ENCODE data around the gene WDR45B. TPM values are rescaled to one million over a fixed set of nuclear protein-coding genes. Genes with fewer than 3 reads are reported as not detected.
A peak's percentile ranks its signal among the peaks of the same experiment; 100 is the strongest.

WDR45B gene
- total RNA-seq, 2 experiments from 2014 or later: 42.8 to 43.0 TPM

DNA sequence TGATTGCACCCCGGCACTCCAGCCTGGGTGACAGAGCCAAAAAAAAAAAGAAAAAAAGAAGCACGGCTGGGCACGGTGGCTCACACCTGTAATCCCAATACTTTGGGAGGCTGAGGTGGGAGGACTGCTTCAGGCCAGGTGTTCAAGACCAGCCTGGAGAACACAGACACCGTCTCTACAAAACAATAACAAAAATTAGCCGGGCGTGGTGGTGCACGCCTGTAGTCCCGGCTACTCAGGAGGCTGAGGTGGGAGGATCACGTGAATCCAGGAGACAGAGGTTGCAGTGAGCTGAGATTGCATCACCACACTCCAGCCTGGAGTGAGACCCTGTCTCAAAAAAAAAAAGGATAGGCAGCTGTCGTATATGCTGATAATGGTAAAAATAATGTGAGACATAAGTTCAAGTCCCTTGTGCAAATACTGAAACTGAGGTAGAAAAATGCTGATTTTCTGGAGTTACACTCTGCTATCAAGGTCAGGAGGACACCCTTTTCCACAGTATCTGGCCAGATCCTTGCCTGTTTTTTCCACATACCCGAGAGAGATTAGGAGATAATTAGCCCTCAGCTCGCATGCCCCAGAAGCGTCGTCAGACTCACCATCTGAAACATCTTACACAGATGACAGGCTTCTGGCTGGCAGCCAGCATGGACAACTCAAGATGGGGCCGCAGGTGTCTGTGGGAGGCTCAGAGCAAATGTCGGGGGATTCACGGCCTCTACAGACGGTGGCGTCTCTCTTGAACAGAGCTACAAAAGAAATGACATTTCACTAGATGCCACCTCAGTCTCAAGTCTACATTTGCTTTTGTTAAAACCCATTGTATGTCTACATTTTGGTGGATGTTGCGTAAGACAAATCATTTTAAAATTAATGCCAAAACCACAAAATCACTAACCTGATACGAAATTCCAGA, 36.8 kb downstream of the WDR45B start:
- POLR2A ChIA-PET: no interaction called here
- Mint-ChIP-seq H3K4me1 (ENCODE audit: low read depth) (no peaks in the 10 kb centered on the region), H3K36me3 (peaks cover 22% of the 10 kb centered on the region), H3K27ac (no peak overlapping the region), H3K9me3 (no peaks in the 10 kb centered on the region), H3K4me3 (no peak overlapping the region), H3K27me3 (no peaks in the 10 kb centered on the region)
- DNase-seq: no peak
- CTCF ChIA-PET: no interaction called here
- intact Hi-C loops (cut with micrococcal nuclease): no loop called here

DNA sequence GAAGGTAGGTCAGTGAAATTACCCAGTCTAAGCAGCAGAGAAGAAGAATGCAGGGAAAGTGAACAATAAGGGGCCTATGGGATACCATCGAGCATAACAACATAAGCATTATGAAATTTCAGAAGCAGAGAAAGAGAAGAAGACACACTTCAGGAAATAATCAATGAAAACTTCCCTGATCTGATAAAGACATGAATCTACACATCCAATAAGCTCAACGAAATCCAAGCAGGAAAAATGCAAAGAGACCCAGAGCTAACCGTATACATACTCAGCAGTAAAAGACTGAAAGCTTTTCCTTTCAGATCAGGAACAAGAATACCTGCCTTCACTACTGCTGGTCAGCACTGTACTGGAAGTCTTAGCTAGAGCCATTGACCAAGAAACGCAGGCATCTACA, 38.6 kb downstream of the WDR45B start:
- CTCF ChIA-PET: interaction anchor here (0.6 kb wide), 1 partner anchor 155 kb away, joined by 4 read pairs; no protein-coding TSS in a partner anchor
- intact Hi-C loops (cut with micrococcal nuclease): no loop called here

DNA sequence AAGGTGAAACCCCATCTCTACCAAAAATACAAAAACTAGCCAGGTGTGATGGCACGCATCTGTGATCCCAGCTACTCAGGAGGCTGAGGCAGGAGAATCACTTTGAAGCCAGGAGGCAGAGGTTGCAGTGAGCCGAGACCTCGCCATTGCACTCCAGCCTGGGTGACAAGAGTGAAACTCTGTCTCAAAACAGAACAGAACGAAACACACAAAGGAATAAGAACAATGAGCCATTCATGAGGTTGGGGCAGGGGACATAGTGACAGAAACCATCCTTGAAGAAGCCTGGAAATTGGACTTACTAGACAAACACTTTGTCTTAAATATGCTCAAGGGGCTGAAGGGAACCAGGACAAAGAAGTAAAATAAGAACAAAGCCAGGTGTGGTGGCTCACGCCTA, 39.4 kb downstream of the WDR45B start:
- DNase-seq: no peak
- Mint-ChIP-seq H3K27me3 (no peaks in the 10 kb centered on the region), H3K27ac (no peak overlapping the region), H3K4me1 (ENCODE audit: low read depth) (peaks cover 4% of the 10 kb centered on the region), H3K4me3 (no peak overlapping the region), H3K9me3 (no peaks in the 10 kb centered on the region), H3K36me3 (peaks cover 11% of the 10 kb centered on the region)
- ChIA-PET CTCF (no interaction called here), POLR2A (no interaction called here)
- intact Hi-C loops (cut with micrococcal nuclease): no loop called here

More for the DNA sequence above, 38.6 kb downstream of the WDR45B start:
- H3K9me3 Mint-ChIP-seq: no peaks in the 10 kb centered on the region
- no peak overlapping the region for H3K4me3 Mint-ChIP-seq
- no peak for DNase-seq
- H3K27ac Mint-ChIP-seq: no peak overlapping the region
- POLR2A ChIA-PET: no interaction called here
- no peaks in the 10 kb centered on the region for H3K27me3 Mint-ChIP-seq
- peaks cover 9% of the 10 kb centered on the region for H3K36me3 Mint-ChIP-seq
- no peaks in the 10 kb centered on the region for H3K4me1 Mint-ChIP-seq (ENCODE audit: low read depth)

DNA sequence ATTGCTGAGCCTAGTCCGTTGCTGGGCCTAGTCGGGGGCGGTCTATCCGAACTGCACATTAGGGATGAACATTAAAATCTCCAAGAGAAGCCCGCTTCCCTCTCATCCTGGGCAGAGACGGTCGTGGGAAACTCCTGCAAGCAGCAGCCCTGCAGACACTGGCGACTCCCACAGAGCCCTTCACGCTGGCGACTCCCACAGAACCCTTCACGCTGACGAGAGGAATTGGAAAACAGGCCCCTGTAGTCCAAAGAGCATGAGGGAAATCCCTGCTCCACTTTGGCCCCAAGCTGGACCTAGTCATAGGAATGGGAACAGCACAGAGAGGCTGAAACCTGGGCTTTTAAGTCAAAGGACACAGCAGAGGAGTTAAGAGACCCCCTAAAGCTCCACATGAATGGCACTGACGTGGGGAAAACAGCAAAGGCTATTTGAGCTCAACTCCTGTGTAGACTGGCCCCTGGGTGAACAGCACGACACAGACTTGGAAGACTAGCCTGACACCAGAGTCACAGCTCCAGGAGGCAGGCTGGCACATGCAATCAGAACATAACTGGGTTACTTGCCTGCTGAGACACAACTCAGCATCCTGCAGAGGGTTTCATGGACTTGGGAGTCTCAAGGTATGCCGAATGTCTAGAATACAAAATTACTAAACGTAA, 42.2 kb downstream of the WDR45B start:
- CTCF ChIA-PET: no interaction called here
- H3K27ac Mint-ChIP-seq: no peak overlapping the region

DNA sequence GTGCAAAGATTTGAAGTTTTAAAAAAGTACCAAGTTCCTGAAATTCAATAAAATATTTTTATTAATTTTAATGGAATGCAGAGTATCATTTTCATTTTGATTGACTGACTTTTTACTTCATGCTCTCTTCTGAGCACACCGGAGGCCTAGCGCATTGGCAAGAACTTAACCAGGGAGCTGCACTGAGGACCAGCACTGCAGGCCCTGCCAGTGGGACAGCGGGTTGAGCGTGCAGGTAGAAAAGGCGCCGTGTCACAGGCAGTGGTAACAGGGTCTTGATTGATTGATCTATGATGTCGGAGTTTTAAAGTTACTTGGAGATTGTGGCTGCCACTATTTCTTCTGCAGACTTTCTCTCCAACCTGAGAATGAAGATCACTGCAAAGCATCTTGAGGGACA, 43.7 kb downstream of the WDR45B start:
- no peak for DNase-seq
- intact Hi-C loops (cut with micrococcal nuclease): no loop called here
- Mint-ChIP-seq H3K36me3 (peaks cover 29% of the 10 kb centered on the region), H3K4me1 (ENCODE audit: low read depth) (peaks cover 13% of the 10 kb centered on the region), H3K27ac (no peak overlapping the region), H3K4me3 (no peak overlapping the region), H3K27me3 (no peaks in the 10 kb centered on the region), H3K9me3 (no peaks in the 10 kb centered on the region)
- POLR2A ChIA-PET: no interaction called here
- CTCF ChIA-PET: no interaction called here

More for the DNA sequence above, 42.2 kb downstream of the WDR45B start:
- Mint-ChIP-seq H3K27me3 (no peaks in the 10 kb centered on the region), H3K36me3 (peaks cover 28% of the 10 kb centered on the region), H3K9me3 (no peaks in the 10 kb centered on the region), H3K4me3 (no peak overlapping the region), H3K4me1 (ENCODE audit: low read depth) (peaks cover 13% of the 10 kb centered on the region)
- POLR2A ChIA-PET: no interaction called here
- intact Hi-C loops (cut with micrococcal nuclease): no loop called here
- DNase-seq: no peak

DNA sequence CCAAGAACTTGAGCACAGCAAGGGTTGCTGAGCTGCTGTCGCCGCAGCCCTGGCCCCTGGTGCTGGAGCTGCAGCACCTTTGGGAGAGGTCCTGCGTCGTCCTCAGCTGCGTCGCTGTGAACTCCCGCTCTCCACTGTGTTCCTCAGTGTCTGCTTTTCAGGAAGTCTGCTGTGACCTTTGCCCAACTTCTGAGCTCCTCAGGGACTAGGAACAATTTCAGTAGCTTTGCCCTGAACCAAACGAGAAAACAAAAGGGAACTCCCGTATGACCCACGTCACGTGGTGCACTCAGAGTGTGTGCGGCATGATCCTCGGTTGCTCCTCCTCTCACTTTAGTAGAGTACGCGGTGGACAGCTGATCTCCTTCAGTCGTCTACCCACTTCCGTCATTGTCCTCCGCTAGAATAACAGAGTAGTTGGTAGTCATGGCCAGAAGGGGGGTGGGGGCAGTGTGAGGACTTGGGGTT, 44.2 kb downstream of the WDR45B start:
- Mint-ChIP-seq H3K4me3 (no peak overlapping the region), H3K4me1 (ENCODE audit: low read depth) (peaks cover 13% of the 10 kb centered on the region), H3K27ac (no peak overlapping the region), H3K9me3 (no peaks in the 10 kb centered on the region), H3K36me3 (peaks cover 29% of the 10 kb centered on the region), H3K27me3 (no peaks in the 10 kb centered on the region)
- intact Hi-C loops (cut with micrococcal nuclease): no loop called here
- DNase-seq: peak; percentile 53
- ChIA-PET CTCF (interaction anchor here (0.9 kb wide), 1 partner anchor 398 kb away, joined by 3 read pairs; no protein-coding TSS in a partner anchor), POLR2A (no interaction called here)

DNA sequence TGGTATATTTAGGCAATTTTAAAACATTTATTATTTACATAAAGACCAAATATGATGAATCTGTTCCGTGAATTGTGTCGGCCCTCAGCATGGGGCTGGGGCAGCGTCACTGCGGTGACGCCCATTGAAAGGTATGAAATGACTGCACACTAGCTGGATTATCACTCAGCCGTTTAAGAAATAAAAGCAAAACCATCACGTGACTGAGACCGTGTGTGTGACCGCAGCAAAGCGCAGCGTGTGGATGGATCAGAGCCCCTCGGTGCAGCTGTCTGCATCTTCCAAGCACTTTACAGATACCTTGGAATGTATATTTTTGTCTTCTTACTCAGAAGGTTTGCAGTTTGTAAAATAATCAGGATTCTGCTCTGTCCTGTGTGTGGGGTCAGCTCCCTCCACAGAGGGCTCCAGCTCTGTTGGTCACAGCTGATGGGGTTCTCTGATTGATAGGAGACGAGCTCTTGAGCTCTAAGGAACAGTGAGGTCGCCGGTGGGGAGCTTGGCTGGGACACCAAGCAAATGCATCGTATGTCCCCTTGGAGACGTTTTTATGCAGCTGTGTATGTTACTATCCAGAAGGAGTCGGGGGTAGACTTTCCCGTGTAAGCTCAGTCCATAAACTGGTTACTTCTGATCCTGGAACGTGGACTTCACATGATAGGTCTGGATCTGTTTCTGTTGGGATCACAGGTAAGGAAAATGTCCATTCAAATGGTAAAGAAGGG, 45.1 kb downstream of the WDR45B start:
- CTCF ChIA-PET: interaction anchor here (0.9 kb wide), 1 partner anchor 397 kb away, joined by 3 read pairs; no protein-coding TSS in a partner anchor
- no peak overlapping the region for H3K27ac Mint-ChIP-seq
- H3K36me3 Mint-ChIP-seq: peaks cover 30% of the 10 kb centered on the region

DNA sequence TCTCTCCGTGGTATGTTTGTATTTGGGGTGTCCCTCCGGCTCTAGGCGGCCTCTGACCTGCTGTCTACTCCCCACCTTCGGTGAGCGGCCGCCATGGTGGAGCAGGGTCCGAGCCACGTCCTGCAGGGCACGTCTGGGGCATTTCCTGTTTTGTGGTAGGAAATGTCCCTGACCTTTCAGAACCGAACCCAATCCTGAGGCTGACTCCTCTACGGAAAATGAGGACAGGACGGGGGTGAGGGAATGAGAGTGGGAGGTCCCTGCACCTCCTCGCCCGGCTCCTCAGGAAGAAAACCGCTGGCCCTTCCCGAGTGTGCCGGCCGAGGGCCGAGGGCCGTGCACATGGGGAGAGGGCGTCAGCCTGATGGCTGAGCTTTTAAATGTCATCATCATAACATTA, 45.8 kb downstream of the WDR45B start:
- Mint-ChIP-seq H3K9me3 (no peaks in the 10 kb centered on the region), H3K4me3 (no peak overlapping the region), H3K27me3 (no peaks in the 10 kb centered on the region), H3K36me3 (peaks cover 34% of the 10 kb centered on the region), H3K27ac (no peak overlapping the region), H3K4me1 (ENCODE audit: low read depth) (peaks cover 13% of the 10 kb centered on the region)
- POLR2A ChIA-PET: no interaction called here
- intact Hi-C loops (cut with micrococcal nuclease): no loop called here
- no peak for DNase-seq
- CTCF ChIA-PET: no interaction called here

More for the DNA sequence above, 45.1 kb downstream of the WDR45B start:
- H3K9me3 Mint-ChIP-seq: no peaks in the 10 kb centered on the region
- intact Hi-C loops (cut with micrococcal nuclease): no loop called here
- H3K4me1 Mint-ChIP-seq (ENCODE audit: low read depth): peaks cover 13% of the 10 kb centered on the region
- POLR2A ChIA-PET: no interaction called here
- H3K27me3 Mint-ChIP-seq: no peaks in the 10 kb centered on the region
- peak; percentile 24 for DNase-seq
- no peak overlapping the region for H3K4me3 Mint-ChIP-seq

DNA sequence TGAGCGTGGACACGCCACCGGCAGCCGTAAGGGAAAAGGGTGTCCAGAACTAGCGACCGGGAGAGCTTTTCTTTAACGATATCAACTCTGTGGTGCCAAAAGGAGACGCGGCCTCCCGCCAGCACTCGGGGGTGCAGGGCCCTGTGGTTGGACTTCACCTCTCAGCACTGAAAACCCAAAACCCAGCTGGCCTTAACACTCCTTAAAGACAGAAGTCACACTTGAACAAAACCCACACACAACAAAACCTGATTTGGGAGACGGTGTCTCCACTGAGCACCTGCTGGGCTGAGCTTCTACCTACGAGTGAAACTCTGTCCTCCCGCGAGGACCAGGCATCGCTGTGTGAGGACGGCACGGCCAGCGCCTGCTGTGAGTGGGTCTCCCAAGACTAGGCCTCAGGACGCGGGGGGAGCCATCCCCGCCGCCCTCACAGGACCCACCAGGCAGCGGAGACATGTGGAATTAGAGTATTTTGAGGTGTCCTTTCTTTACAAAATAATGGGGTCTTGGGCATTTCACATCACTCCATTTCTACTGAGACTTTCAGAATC, 46.7 kb downstream of the WDR45B start:
- intact Hi-C loops (cut with micrococcal nuclease): no loop called here
- no peak overlapping the region for H3K27ac Mint-ChIP-seq
- ChIA-PET CTCF (no interaction called here), POLR2A (no interaction called here)
- no peaks in the 10 kb centered on the region for H3K9me3 Mint-ChIP-seq
- H3K4me3 Mint-ChIP-seq: no peak overlapping the region
- H3K36me3 Mint-ChIP-seq: peaks cover 36% of the 10 kb centered on the region
- no peaks in the 10 kb centered on the region for H3K27me3 Mint-ChIP-seq
- no peak for DNase-seq
- H3K4me1 Mint-ChIP-seq (ENCODE audit: low read depth): peaks cover 13% of the 10 kb centered on the region

DNA sequence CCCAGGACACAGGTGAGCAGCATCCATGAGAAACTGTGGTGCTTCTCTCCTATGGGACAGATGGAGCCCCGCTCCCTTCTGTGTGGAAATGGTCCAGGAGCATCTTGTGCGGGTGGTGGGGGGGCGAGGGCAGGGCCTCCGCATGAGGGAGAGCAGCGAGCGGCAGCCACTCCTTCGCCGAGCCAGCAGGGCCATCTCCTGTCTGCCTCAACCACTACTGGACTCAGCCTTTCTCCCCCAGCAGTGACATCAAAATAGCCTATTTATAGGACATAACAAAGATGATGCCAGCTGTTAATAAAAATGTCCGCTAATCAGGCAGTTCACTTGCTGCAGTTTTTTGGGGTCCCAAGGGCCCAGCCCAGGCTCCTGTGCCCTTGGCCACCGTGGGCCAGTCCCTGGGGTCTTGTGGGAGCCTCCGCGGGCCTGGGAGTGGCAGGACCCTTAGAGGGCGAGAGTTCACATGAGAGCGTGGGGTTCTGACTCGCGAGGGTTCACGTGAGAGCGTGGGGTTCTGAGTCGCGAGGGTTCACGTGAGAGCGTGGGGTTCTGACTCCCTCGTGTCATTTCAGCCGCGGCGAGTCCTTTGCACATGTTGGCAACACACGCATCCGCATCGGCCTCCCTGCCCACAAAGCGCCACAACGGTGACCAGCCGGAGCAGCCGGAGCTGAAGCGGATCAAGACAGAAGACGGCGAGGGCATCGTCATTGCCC, 47.4 kb downstream of the WDR45B start:
- Mint-ChIP-seq H3K4me3 (no peak overlapping the region), H3K4me1 (ENCODE audit: low read depth) (peaks cover 13% of the 10 kb centered on the region), H3K9me3 (no peaks in the 10 kb centered on the region), H3K27ac (no peak overlapping the region), H3K27me3 (no peaks in the 10 kb centered on the region), H3K36me3 (peaks cover 36% of the 10 kb centered on the region)
- no peak for DNase-seq
- ChIA-PET POLR2A (no interaction called here), CTCF (no interaction called here)
- intact Hi-C loops (cut with micrococcal nuclease): no loop called here

DNA sequence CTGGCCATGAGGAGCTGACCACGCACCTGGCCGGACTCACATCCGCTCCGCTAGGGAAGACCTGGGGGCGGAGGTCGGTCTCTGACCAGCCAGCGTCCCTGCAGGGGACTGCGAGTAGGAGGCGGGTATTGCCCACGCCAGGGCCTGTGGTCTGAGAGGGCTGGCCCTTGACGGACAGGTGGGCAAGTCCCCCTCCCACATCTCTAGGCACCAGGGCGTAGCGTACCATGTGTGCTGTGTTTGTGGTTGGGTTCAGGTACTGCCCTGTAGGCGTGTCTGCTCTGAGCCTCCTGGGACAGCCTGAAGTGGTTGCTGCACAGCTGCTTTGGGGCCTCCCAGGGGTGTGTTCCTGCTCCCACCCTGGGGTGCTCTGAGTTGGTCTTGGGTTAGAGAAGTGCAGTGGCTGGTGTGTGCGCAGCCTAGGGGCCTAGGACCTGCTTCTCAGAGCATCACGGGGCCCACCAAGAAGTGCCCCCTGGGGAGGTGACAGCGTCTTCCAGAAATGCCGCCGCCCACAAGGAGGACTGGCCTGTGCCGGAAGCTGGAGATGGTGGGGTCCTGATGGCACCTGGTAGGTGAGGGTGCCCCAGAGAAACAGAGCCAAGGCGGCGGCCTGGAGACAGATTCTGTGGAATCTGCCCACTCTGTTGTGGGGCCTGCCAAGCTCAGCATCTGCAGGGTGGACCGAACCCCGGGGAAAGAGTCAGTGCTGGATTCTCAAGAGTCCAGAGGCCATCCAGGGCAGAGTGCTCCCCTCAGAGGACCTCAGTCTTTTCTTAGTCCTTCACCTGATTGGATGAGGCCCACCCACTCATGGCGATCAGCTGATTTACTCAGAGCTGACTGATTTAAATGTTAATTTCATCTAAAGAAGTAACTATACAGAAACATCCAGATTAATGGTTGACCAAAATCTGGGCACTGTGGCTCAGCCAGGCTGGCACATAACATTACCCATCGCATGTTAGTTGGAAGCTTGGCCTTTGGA, 48.3 kb downstream of the WDR45B start:
- no peak for DNase-seq
- intact Hi-C loops (cut with micrococcal nuclease): no loop called here
- Mint-ChIP-seq H3K27me3 (no peaks in the 10 kb centered on the region), H3K27ac (no peak overlapping the region), H3K36me3 (peaks cover 36% of the 10 kb centered on the region), H3K9me3 (no peaks in the 10 kb centered on the region), H3K4me1 (ENCODE audit: low read depth) (peaks cover 13% of the 10 kb centered on the region), H3K4me3 (no peak overlapping the region)
- POLR2A ChIA-PET: no interaction called here
- CTCF ChIA-PET: no interaction called here

Data from activated CD4-positive, alpha-beta memory T cell treated with anti-CD3 and anti-CD28 coated beads for 36 hours (primary cell).